Ishikawa (cell line): ENCODE results near the gene SCRT2.

ENCODE experiments used
- CEBPB ChIP-seq: IDR thresholded peaks from 2 replicates; pipeline ENCODE4 v1.6.1; 2012
- EGR1 ChIP-seq: IDR thresholded peaks from 2 replicates; pipeline ENCODE4 v1.6.1; 2012
- EP300 ChIP-seq: IDR thresholded peaks from 2 replicates; pipeline ENCODE4 v1.6.1; 2012; ENCODE audit warnings: borderline replicate concordance
- MAX ChIP-seq: IDR thresholded peaks from 2 replicates; pipeline ENCODE4 v1.6.1; 2012
- RAD21 ChIP-seq: IDR thresholded peaks from 2 replicates; pipeline ENCODE4 v1.6.1; 2012; ENCODE audit warnings: low read depth
- TAF1 ChIP-seq: IDR thresholded peaks from 2 replicates; pipeline ENCODE4 v1.6.1; 2012; ENCODE audit warnings: low read depth, mild to moderate bottlenecking
- TCF12 ChIP-seq: IDR thresholded peaks from 2 replicates; pipeline ENCODE4 v1.6.1; 2012; ENCODE audit warnings: low read depth
- TEAD4 ChIP-seq: IDR thresholded peaks from 2 replicates; pipeline ENCODE4 v1.6.1; 2012
- USF1 ChIP-seq: IDR thresholded peaks from 2 replicates; pipeline ENCODE4 v1.6.1; 2012
- YY1 ChIP-seq: IDR thresholded peaks from 2 replicates; pipeline ENCODE4 v1.6.1; 2012; ENCODE audit warnings: low read depth
- ZBTB7A ChIP-seq: IDR thresholded peaks from 2 replicates; pipeline ENCODE4 v1.6.1; 2012; ENCODE audit warnings: low read depth

GRCh38 chr20:634148-634925 lies 41.3 kb downstream of the SCRT2 start:
- TF ChIP-seq TAF1: no peak
- TF ChIP-seq TCF12: no peak
- TF ChIP-seq ZBTB7A: no peak
- no peak for TF ChIP-seq RAD21
- TF ChIP-seq YY1: no peak
- TF ChIP-seq USF1: no peak
- no peak for TF ChIP-seq CEBPB
- TF ChIP-seq EP300: no peak
- TF ChIP-seq MAX: no peak
- no peak for TF ChIP-seq EGR1
- TF ChIP-seq TEAD4: no peak
